SU-DHL-6 (cell line): Measurements from ENCODE around the gene NPFFR2.

Experiments used
- EZH2phosphoT487 ChIP-seq: fragments of 200-600 bp; sonication (generic), shearing (Covaris generic); conservative IDR thresholded peaks from 2 replicates; pipeline ENCODE4 v1.6.1; 2018; ENCODE audit warnings: mild to moderate bottlenecking, antibody characterized with exemption, low read length, moderate library complexity, mixed read lengths
- TF ChIP-seq, protein P1 (sequence below): fragments of 200-600 bp; sonication (generic); IDR thresholded peaks from one replicate; pipeline ENCODE4 v1.5.1; 2017; ENCODE audit warnings: antibody characterized with exemption, mild to moderate bottlenecking, low read length, moderate library complexity; ENCODE audit not compliant: insufficient read depth, poor library complexity, severe bottlenecking

DNA sequence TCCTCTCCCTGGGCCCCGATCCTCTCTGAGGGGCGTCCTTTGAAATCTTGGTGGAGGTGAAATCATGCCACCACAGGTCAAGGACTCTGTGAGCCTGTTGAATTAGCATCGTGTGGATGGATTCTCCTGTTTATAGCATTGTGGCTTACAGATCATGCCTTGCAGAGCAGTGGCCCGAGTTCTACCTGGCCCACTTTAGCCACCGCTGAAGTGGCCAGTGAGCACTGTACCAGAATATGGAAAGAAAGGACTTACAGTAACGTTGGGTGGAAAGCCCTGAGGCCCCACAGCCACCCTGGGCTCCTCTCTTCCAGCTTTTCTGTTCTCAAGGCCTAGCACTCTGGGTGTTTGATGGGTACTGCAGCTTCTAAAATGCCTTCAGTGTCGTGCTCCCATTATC, 35.3 kb downstream of the NPFFR2 start:
- TF ChIP-seq, protein P1, sequence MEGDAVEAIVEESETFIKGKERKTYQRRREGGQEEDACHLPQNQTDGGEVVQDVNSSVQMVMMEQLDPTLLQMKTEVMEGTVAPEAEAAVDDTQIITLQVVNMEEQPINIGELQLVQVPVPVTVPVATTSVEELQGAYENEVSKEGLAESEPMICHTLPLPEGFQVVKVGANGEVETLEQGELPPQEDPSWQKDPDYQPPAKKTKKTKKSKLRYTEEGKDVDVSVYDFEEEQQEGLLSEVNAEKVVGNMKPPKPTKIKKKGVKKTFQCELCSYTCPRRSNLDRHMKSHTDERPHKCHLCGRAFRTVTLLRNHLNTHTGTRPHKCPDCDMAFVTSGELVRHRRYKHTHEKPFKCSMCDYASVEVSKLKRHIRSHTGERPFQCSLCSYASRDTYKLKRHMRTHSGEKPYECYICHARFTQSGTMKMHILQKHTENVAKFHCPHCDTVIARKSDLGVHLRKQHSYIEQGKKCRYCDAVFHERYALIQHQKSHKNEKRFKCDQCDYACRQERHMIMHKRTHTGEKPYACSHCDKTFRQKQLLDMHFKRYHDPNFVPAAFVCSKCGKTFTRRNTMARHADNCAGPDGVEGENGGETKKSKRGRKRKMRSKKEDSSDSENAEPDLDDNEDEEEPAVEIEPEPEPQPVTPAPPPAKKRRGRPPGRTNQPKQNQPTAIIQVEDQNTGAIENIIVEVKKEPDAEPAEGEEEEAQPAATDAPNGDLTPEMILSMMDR: no peak
- no peak for TF ChIP-seq EZH2phosphoT487
